ENCODE measurements around the gene FRAT1.
"Not testable (repeated sequence)": the region's sequence is repeated elsewhere in the genome, so short reads cannot be mapped to it uniquely, and the experiment has no call there.

FRAT1 gene

DNA sequence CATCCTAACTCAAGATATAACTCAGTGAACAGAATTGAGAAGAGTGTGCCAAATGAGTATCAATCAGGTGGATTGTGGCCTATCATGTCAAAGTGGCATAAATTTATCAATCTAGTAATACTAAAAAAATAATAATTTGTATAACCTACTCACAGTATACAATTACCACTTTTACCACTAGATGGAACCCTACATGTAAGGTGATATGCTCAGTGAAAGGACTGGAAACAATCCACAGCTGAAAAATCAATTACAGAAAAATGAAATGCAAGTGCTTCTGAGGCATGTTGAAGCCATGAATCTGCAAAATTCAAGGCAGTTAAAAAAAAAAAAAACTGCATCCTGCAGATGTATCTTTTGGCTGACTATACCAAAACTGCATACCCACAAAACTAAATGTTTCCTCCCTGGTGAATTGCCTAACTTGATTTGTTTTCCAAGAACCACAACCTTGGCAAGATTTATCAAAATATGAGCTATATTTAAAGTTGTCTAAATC, 40.5 kb upstream of the FRAT1 start:
- no peak overlapping the region for H3K27ac ChIP-seq
- CTCF ChIA-PET = interaction anchor here (0.6 to 2.0 kb wide), 22 partner anchors 9 to 1102 kb away, joined by 3 to 12 read pairs (median 4); partner anchors contain the start of gene ARHGAP19
- peak; percentile 65 for DNase-seq (ENCODE audit: low spot score)
- TF ChIP-seq, protein P1, sequence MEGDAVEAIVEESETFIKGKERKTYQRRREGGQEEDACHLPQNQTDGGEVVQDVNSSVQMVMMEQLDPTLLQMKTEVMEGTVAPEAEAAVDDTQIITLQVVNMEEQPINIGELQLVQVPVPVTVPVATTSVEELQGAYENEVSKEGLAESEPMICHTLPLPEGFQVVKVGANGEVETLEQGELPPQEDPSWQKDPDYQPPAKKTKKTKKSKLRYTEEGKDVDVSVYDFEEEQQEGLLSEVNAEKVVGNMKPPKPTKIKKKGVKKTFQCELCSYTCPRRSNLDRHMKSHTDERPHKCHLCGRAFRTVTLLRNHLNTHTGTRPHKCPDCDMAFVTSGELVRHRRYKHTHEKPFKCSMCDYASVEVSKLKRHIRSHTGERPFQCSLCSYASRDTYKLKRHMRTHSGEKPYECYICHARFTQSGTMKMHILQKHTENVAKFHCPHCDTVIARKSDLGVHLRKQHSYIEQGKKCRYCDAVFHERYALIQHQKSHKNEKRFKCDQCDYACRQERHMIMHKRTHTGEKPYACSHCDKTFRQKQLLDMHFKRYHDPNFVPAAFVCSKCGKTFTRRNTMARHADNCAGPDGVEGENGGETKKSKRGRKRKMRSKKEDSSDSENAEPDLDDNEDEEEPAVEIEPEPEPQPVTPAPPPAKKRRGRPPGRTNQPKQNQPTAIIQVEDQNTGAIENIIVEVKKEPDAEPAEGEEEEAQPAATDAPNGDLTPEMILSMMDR (conservative IDR thresholded peaks at IDR 0.05; ENCODE audit: low read depth) = peak; percentile 76
- POLR2A ChIA-PET (ENCODE audit: low non-redundant PET) = no interaction called here

DNA sequence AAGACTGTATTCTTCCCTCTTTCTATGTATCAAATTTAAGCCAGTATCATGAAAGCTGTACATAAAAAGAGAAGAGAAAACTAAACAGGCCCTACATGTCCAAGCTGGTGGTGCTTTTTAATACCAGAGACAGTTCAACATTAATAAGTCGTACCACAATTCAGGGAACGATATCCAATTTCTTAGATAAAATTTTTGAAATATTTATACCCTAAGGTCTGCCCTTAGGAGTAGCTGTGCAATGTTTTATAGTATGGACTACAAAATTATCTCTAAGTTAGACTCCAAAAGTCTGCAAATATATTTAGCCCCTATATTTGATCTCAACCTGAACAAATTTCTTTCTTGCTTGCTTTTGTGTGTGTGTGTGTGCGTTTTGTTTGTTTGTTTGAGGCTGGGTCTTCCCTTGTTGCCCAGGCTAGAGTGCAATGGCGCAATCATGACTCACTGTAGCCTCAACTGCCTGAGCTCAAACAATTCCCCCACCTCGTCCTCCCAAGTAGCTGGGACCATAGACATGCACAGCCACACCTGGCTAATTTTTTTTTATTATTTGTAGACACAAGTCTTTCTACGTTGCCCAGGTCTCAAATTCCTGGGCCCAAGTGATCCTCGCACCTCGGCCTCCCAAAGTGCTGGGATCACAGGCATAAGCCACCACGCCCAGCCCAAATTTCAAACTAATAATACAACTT, 39.8 kb upstream of the FRAT1 start:
- POLR2A ChIA-PET (ENCODE audit: low non-redundant PET) = no interaction called here
- no peak for DNase-seq (ENCODE audit: low spot score)
- CTCF ChIA-PET = interaction anchor here (0.5 to 2.0 kb wide), 20 partner anchors 8 to 334 kb away, joined by 3 to 12 read pairs (median 4); partner anchors contain the start of gene ARHGAP19
- H3K27ac ChIP-seq = peak overlapping the region; percentile 76
- TF ChIP-seq, protein P1 (conservative IDR thresholded peaks at IDR 0.05; ENCODE audit: low read depth) = no peak

DNA sequence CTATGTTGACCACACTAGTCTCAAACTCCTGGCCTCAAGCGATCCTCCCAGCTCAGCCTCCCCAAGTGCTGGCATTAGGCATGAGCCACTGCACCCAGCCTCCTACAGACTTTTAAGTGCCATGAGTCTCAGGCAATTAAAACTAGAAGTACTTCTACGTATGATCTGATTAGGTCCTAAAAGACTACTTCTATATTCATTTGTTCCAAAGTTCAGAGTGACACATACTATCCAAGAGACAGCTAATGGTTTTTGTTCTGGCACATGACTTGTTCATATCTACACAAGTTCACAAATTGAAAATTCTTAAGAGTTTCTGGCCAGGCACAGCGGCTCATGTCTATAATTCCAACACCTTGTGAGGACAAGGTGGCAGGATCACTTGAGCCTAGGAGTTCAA, 38.3 kb upstream of the FRAT1 start:
- CTCF ChIA-PET = no interaction called here
- POLR2A ChIA-PET (ENCODE audit: low non-redundant PET) = no interaction called here
- no peak for DNase-seq (ENCODE audit: low spot score)
- no peak overlapping the region for H3K27ac ChIP-seq
- TF ChIP-seq, protein P1 (conservative IDR thresholded peaks at IDR 0.05; ENCODE audit: low read depth) = no peak

DNA sequence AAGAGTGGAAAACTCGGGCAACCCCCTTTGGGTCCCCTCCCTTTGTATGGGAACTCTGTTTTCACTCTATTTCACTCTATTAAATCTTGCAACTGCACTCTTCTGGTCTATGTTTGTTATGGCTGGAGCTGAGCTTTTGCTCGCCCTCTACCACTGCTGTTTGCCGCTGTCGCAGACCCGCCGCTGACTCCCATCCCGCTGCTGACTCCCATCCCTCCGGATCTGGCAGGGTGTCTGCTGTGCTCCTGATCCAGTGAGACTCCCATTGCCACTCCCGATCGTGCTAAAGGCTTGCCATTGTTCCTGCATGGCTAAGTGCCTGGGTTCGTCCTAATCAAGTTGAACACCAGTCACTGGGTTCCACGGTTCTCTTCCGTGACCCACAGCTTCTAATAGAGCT, 29.0 kb upstream of the FRAT1 start:
- POLR2A ChIA-PET (ENCODE audit: low non-redundant PET); DNase-seq (ENCODE audit: low spot score); CTCF ChIA-PET: not testable (repeated sequence)
- H3K27ac ChIP-seq = peak overlapping the region; percentile 99; the same call in 1 of the 2 replicates

DNA sequence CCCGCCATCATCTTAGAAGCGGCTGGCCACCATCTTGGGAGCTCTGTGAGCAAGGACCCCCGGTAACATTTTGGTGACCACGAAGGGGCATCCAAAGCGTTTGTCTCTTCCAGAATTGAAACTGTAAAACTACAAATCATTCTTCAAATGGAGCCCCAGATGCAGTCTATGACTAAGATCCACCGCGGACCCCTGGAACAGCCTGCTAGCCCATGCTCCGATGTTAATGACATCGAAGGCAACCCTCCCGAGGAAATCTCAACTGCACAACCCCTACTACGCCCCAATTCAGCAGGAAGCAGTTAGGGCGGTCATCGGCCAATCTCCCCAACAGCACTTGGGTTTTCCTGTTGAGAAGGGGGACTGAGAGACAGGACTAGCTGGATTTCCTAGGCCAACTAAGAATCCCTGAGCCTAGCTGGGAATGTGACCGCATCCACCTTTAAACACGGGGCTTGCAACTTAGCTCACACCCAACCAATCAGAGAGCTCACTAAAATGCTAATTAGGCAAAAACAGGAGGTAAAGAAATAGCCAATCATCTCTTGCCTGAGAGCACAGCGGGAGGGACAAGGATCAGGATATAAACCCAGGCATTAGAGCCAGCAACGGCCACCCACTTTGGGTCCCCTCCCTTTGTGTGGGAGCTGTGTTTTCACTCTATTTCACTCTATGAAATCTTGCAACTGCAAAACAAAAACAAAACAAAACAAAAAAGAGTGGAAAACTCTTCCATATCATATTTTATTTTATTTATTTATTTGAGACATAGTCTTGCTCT, 28.3 kb upstream of the FRAT1 start:
- H3K27ac ChIP-seq = peak overlapping the region; percentile 99
- POLR2A ChIA-PET (ENCODE audit: low non-redundant PET); DNase-seq (ENCODE audit: low spot score): not testable (repeated sequence)
- CTCF ChIA-PET = interaction anchor here (0.6 kb wide), 1 partner anchor 349 kb away, joined by 3 read pairs; no protein-coding TSS in a partner anchor

DNA sequence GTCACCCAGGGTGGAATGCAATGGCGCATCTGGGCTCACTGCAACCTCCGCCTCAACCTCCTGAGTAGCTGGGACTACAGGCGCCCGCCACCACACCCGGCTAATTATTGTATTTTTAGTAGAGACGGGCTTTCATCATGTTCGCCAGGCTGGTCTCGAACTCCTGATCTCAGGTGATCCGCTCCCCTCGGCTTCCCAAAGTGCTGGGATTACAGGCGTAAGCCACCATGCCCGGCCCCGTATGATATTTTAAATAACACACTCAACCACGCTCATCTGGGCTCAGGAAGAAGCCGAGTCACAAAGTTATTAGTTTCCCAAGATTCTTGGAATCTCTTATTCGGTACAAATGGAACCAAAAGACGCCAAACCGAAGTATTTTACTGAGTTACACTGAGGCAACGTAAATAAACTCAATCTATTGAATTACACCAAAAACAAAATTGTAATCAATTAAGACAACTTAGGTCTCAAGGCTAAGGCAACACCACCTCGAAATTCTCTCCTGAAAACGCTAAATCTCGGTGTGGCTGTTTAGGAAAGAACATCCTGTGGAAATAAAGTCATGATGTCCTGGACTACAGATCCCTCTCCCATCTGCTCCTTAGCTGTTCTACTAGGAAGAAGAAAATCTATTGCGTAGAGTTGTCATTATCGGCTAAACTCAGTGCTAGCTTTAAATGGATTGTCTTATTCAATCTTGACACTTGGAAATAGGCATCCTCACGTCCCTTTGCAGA, 27.5 kb upstream of the FRAT1 start:
- TF ChIP-seq, protein P1 (conservative IDR thresholded peaks at IDR 0.05; ENCODE audit: low read depth) = no peak
- DNase-seq (ENCODE audit: low spot score) = no peak
- POLR2A ChIA-PET (ENCODE audit: low non-redundant PET) = interaction anchor here (0.5 kb wide), 1 partner anchor 39 kb away, joined by 3 read pairs; no protein-coding TSS in a partner anchor
- CTCF ChIA-PET = interaction anchor here (0.6 to 1.5 kb wide), 4 partner anchors 12 to 348 kb away, joined by 3 to 12 read pairs (median 4); no protein-coding TSS in a partner anchor
- H3K27ac ChIP-seq = peak overlapping the region; percentile 99

All from RWPE1 (cell line).